ENCODE data around the gene DSG4.

Gene DSG4

DNA sequence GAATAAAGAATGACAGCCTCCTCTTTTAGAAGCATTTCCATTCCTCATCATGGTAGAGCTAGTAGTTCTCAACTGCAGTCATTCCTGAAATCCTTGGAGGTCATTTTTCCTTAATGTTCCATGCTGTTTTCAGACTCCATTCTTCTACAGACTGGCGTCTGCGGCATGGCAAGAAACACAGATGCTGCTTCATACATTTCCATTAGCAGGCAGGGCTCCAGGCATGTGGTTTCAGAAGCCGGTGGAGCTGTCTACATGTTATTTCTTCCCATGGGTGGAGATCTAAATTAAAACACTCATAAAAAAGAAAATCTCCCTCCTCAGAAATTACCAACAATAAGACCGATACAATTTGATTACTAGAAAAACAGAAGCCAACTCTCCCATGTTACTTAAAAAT, 64.9 kb downstream of the DSG4 start:
- no peak for DNase-seq
- no peaks in the 10 kb centered on the region for H3K27me3 ChIP-seq (replicated peaks; ENCODE audit: control insufficient read depth, insufficient read depth, low read length, poor library complexity, severe bottlenecking)
- no peaks in the 10 kb centered on the region for H3K9me3 ChIP-seq (ENCODE audit: control insufficient read depth, low read length)
- H3K27ac ChIP-seq (ENCODE audit: insufficient read depth, low read length, poor library complexity, severe bottlenecking), result no peak overlapping the region
- no peaks in the 10 kb centered on the region for H3K4me1 ChIP-seq (ENCODE audit: control insufficient read depth, insufficient read depth, low read length, poor library complexity, severe bottlenecking)
- no peak overlapping the region for H3K4me3 ChIP-seq (ENCODE audit: insufficient read depth, low read depth, low read length, poor library complexity, severe bottlenecking)
- H3K36me3 ChIP-seq (ENCODE audit: control insufficient read depth, insufficient read depth, low read length), result no peaks in the 10 kb centered on the region

DNA sequence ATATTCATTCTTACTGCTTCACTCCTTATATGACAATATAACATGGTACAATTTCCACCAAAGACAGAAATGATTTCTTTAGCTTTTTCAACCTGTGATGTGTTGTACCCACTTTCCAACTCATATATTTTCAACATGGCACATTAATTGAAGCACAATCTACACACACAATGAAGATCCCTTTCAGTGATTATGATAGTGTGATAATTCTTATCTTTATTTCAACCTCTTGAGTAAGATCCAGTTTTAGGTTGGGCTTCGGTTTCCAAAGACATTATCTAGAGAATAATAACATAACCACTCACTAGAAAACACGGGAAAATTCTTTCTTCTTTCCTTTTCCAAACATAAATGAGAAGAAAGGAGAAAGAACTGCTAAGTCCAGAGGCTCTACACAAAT, 67.6 kb downstream of the DSG4 start:
- no peak overlapping the region for H3K4me3 ChIP-seq (ENCODE audit: insufficient read depth, low read depth, low read length, poor library complexity, severe bottlenecking)
- no peak overlapping the region for H3K27ac ChIP-seq (ENCODE audit: insufficient read depth, low read length, poor library complexity, severe bottlenecking)
- no peaks in the 10 kb centered on the region for H3K4me1 ChIP-seq (ENCODE audit: control insufficient read depth, insufficient read depth, low read length, poor library complexity, severe bottlenecking)
- H3K9me3 ChIP-seq (ENCODE audit: control insufficient read depth, low read length), result no peaks in the 10 kb centered on the region
- H3K36me3 ChIP-seq (ENCODE audit: control insufficient read depth, insufficient read depth, low read length), result no peaks in the 10 kb centered on the region
- H3K27me3 ChIP-seq (replicated peaks; ENCODE audit: control insufficient read depth, insufficient read depth, low read length, poor library complexity, severe bottlenecking), result no peaks in the 10 kb centered on the region
- DNase-seq, result no peak

GRCh38 chr18:31445908-31446307, 69.3 kb downstream of the DSG4 start:
- Histone ChIP-seq H3K9me3 (ENCODE audit: control insufficient read depth, low read length) (no peaks in the 10 kb centered on the region), H3K36me3 (ENCODE audit: control insufficient read depth, insufficient read depth, low read length) (no peaks in the 10 kb centered on the region), H3K4me3 (ENCODE audit: insufficient read depth, low read depth, low read length, poor library complexity, severe bottlenecking) (no peak overlapping the region), H3K27me3 (replicated peaks; ENCODE audit: control insufficient read depth, insufficient read depth, low read length, poor library complexity, severe bottlenecking) (no peaks in the 10 kb centered on the region), H3K4me1 (ENCODE audit: control insufficient read depth, insufficient read depth, low read length, poor library complexity, severe bottlenecking) (no peaks in the 10 kb centered on the region), H3K27ac (ENCODE audit: insufficient read depth, low read length, poor library complexity, severe bottlenecking) (no peak overlapping the region)
- DNase-seq, result no peak

DNA sequence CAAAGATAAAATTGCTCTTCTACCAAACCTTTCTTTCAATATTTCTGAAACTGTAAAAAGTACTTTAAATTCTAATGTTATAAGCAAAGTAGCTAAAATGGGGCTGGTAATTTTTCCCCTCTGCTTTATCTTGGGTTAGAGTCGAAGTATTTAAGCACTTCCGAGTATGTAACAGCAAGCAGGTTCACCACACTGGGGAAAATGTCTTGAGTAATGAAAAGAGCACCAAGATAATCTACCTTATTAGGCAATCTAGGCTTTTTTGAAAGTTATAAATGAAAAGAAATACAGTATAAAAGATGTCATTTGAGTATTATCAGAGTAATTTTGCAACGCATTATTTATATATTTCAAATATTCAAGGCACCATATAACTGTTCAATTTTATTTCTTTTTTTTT, 70.3 kb downstream of the DSG4 start:
- H3K27ac ChIP-seq (ENCODE audit: insufficient read depth, low read length, poor library complexity, severe bottlenecking), result no peak overlapping the region
- no peaks in the 10 kb centered on the region for H3K27me3 ChIP-seq (replicated peaks; ENCODE audit: control insufficient read depth, insufficient read depth, low read length, poor library complexity, severe bottlenecking)
- no peak overlapping the region for H3K4me3 ChIP-seq (ENCODE audit: insufficient read depth, low read depth, low read length, poor library complexity, severe bottlenecking)
- DNase-seq, result no peak
- no peaks in the 10 kb centered on the region for H3K4me1 ChIP-seq (ENCODE audit: control insufficient read depth, insufficient read depth, low read length, poor library complexity, severe bottlenecking)
- no peaks in the 10 kb centered on the region for H3K36me3 ChIP-seq (ENCODE audit: control insufficient read depth, insufficient read depth, low read length)
- no peaks in the 10 kb centered on the region for H3K9me3 ChIP-seq (ENCODE audit: control insufficient read depth, low read length)

DNA sequence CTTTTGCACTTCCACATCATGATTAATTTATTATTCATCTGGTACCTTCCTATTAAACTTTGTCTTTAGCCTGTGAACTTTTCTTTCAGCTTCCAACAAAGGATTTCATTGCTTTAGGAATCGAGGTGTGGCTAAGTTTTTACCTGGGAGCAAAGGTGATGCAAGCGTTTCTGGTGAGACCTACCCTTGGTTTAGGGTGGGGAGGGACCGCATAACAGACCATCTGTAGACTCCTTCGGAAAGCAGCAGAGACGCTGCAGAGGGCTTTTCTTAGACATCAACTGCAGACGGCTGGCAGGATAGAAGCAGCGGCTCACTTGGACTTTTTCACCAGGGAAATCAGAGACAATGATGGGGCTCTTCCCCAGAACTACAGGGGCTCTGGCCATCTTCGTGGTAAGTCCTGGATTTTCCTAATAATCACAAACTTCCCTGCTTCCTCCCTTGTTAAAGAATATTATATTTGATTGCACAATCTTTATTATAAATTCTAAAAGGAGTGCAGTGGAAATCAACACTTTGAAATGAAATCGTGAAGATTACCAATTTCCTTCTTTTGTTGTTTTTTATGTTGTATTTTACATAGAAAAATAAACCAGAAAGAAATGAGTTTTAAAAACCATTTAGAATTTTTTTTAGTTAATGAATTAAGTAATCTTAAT, 71.1 kb downstream of the DSG4 start, which contains the start of gene DSG3:
Gene DSG3, plus strand, starts transcription at position 212 of the 662 bp plus-strand sequence. Its CDS starts 137 bp downstream, at position 349.
- Histone ChIP-seq H3K27ac (ENCODE audit: insufficient read depth, low read length, poor library complexity, severe bottlenecking) (no peak within 1 kb of the TSS), H3K36me3 (ENCODE audit: control insufficient read depth, insufficient read depth, low read length) (no peaks in the 10 kb centered on the region), H3K4me3 (ENCODE audit: insufficient read depth, low read depth, low read length, poor library complexity, severe bottlenecking) (no peak within 1 kb of the TSS), H3K4me1 (ENCODE audit: control insufficient read depth, insufficient read depth, low read length, poor library complexity, severe bottlenecking) (no peaks in the 10 kb centered on the region), H3K27me3 (replicated peaks; ENCODE audit: control insufficient read depth, insufficient read depth, low read length, poor library complexity, severe bottlenecking) (no peaks in the 10 kb centered on the region), H3K9me3 (ENCODE audit: control insufficient read depth, low read length) (no peaks in the 10 kb centered on the region)
- no peak for DNase-seq

- Histone ChIP-seq H3K4me1 (ENCODE audit: control insufficient read depth, insufficient read depth, low read length, poor library complexity, severe bottlenecking) (no peaks in the 10 kb centered on the region), H3K4me3 (ENCODE audit: insufficient read depth, low read depth, low read length, poor library complexity, severe bottlenecking) (no peak overlapping the region), H3K27ac (ENCODE audit: insufficient read depth, low read length, poor library complexity, severe bottlenecking) (no peak overlapping the region), H3K27me3 (replicated peaks; ENCODE audit: control insufficient read depth, insufficient read depth, low read length, poor library complexity, severe bottlenecking) (no peaks in the 10 kb centered on the region), H3K36me3 (ENCODE audit: control insufficient read depth, insufficient read depth, low read length) (no peaks in the 10 kb centered on the region), H3K9me3 (ENCODE audit: control insufficient read depth, low read length) (no peaks in the 10 kb centered on the region)
- no peak for DNase-seq
Measured at GRCh38 chr18:31450409-31450808, 73.8 kb downstream of the DSG4 start.

GRCh38 chr18:31451625-31452024, 75.0 kb downstream of the DSG4 start:
- H3K27me3 ChIP-seq (replicated peaks; ENCODE audit: control insufficient read depth, insufficient read depth, low read length, poor library complexity, severe bottlenecking), result no peaks in the 10 kb centered on the region
- no peaks in the 10 kb centered on the region for H3K4me1 ChIP-seq (ENCODE audit: control insufficient read depth, insufficient read depth, low read length, poor library complexity, severe bottlenecking)
- H3K4me3 ChIP-seq (ENCODE audit: insufficient read depth, low read depth, low read length, poor library complexity, severe bottlenecking), result no peak overlapping the region
- no peaks in the 10 kb centered on the region for H3K9me3 ChIP-seq (ENCODE audit: control insufficient read depth, low read length)
- H3K27ac ChIP-seq (ENCODE audit: insufficient read depth, low read length, poor library complexity, severe bottlenecking), result no peak overlapping the region
- no peaks in the 10 kb centered on the region for H3K36me3 ChIP-seq (ENCODE audit: control insufficient read depth, insufficient read depth, low read length)
- DNase-seq, result no peak

DNA sequence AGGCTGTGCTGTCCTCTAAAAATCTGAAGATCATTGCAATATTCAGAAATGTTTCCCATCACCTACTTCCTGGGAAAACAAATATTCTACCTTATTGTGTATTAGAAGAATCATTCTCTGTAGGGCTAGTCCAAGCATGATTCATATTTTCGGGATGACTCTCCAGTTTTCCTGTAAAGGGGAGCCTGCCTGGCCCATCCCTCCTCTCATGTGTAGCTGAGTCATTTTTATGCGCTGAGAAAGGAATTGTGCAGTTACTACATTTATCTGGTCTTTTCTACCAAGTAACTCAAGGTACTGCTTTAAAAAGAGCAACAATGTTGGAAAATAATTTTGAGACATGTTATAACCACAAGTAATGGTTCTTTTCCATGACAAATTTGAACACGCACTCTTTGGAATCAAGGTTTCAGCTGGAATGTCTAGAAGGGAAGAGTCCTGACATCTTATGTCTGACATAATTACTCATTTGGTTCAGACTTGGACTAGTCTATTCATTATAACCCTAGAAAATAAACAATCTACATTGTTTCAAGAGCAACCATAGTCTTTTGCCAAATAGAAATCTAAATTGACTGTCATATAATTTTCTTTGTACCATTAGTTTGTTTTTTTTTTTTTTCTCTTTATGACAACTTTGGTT, 77.6 kb downstream of the DSG4 start:
- DNase-seq, result no peak
- H3K9me3 ChIP-seq (ENCODE audit: control insufficient read depth, low read length), result no peaks in the 10 kb centered on the region
- H3K27me3 ChIP-seq (replicated peaks; ENCODE audit: control insufficient read depth, insufficient read depth, low read length, poor library complexity, severe bottlenecking), result no peaks in the 10 kb centered on the region
- H3K27ac ChIP-seq (ENCODE audit: insufficient read depth, low read length, poor library complexity, severe bottlenecking), result no peak overlapping the region
- H3K4me1 ChIP-seq (ENCODE audit: control insufficient read depth, insufficient read depth, low read length, poor library complexity, severe bottlenecking), result no peaks in the 10 kb centered on the region
- H3K36me3 ChIP-seq (ENCODE audit: control insufficient read depth, insufficient read depth, low read length), result no peaks in the 10 kb centered on the region
- no peak overlapping the region for H3K4me3 ChIP-seq (ENCODE audit: insufficient read depth, low read depth, low read length, poor library complexity, severe bottlenecking)

All from effector memory CD4-positive, alpha-beta T cell (primary cell).